PC-9 (cell line): Measurements from ENCODE around the gene IL2RA.

ENCODE experiments used
- EZH2 ChIP-seq: fragments of 200-600 bp; sonication (generic); IDR thresholded peaks from 2 replicates; pipeline ENCODE4 v1.8.0; 2017; ENCODE audit warnings: antibody characterized with exemption, low read depth
- TF ChIP-seq, protein P1 (sequence below): fragments of 200-600 bp; sonication (generic); conservative IDR thresholded peaks from 2 replicates; pipeline ENCODE4 v1.6.1; 2017; ENCODE audit warnings: mixed run types, antibody characterized with exemption, mild to moderate bottlenecking, moderate library complexity

DNA sequence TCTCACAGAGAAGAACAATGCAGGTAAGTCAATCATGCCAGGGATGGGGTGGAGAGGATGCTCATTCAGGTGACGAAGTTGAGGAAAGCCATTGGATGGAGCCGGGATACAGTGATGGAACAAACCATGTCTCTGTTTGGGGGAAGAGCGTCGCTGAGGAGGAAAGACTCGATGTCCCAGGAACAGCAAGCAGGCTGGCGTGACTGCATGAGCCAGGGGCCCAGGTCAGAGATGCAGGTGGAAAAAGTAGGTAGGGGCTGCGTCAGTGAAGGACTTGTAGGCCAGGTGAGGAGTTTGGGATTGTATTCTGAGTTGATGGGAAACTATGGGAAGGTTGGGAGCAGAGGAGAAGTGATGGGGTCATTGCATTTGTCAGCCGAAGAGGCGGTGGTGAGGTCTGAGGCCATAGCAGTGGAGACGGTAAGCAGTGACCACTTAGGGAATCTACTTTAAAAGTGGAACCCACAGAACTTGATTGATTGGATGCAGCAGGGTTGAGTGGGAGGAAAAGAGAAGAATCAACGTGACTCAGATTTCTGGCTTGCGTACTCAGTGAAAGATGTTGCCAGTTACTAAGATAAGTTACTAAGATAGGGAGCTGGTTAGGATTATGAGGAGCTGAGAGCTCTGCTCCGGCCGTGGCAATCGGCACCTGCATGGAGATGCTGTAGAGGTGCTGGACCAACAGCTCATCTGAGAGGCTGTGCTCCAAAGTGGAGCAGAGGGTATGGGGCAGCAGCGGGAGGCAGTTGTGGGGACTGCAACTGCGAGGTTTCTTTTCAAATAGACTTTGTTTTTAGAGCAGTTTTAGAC, 12.5 kb upstream of the IL2RA start:
- TF ChIP-seq, protein P1, sequence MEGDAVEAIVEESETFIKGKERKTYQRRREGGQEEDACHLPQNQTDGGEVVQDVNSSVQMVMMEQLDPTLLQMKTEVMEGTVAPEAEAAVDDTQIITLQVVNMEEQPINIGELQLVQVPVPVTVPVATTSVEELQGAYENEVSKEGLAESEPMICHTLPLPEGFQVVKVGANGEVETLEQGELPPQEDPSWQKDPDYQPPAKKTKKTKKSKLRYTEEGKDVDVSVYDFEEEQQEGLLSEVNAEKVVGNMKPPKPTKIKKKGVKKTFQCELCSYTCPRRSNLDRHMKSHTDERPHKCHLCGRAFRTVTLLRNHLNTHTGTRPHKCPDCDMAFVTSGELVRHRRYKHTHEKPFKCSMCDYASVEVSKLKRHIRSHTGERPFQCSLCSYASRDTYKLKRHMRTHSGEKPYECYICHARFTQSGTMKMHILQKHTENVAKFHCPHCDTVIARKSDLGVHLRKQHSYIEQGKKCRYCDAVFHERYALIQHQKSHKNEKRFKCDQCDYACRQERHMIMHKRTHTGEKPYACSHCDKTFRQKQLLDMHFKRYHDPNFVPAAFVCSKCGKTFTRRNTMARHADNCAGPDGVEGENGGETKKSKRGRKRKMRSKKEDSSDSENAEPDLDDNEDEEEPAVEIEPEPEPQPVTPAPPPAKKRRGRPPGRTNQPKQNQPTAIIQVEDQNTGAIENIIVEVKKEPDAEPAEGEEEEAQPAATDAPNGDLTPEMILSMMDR: no peak
- TF ChIP-seq EZH2: no peak
